ENCODE measurements around the gene UBE2D2.

Gene UBE2D2

GRCh38 chr5:139650689-139651042, 89.5 kb downstream of the UBE2D2 start:
- TF ChIP-seq, protein P1, sequence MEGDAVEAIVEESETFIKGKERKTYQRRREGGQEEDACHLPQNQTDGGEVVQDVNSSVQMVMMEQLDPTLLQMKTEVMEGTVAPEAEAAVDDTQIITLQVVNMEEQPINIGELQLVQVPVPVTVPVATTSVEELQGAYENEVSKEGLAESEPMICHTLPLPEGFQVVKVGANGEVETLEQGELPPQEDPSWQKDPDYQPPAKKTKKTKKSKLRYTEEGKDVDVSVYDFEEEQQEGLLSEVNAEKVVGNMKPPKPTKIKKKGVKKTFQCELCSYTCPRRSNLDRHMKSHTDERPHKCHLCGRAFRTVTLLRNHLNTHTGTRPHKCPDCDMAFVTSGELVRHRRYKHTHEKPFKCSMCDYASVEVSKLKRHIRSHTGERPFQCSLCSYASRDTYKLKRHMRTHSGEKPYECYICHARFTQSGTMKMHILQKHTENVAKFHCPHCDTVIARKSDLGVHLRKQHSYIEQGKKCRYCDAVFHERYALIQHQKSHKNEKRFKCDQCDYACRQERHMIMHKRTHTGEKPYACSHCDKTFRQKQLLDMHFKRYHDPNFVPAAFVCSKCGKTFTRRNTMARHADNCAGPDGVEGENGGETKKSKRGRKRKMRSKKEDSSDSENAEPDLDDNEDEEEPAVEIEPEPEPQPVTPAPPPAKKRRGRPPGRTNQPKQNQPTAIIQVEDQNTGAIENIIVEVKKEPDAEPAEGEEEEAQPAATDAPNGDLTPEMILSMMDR (conservative IDR thresholded peaks at IDR 0.05; ENCODE audit: low read length) = no peak
- peak overlapping the region; percentile 85 for H3K4me3 ChIP-seq (ENCODE audit: low read length)
- DNase-seq (ENCODE audit: low read depth) = no peak

DNA sequence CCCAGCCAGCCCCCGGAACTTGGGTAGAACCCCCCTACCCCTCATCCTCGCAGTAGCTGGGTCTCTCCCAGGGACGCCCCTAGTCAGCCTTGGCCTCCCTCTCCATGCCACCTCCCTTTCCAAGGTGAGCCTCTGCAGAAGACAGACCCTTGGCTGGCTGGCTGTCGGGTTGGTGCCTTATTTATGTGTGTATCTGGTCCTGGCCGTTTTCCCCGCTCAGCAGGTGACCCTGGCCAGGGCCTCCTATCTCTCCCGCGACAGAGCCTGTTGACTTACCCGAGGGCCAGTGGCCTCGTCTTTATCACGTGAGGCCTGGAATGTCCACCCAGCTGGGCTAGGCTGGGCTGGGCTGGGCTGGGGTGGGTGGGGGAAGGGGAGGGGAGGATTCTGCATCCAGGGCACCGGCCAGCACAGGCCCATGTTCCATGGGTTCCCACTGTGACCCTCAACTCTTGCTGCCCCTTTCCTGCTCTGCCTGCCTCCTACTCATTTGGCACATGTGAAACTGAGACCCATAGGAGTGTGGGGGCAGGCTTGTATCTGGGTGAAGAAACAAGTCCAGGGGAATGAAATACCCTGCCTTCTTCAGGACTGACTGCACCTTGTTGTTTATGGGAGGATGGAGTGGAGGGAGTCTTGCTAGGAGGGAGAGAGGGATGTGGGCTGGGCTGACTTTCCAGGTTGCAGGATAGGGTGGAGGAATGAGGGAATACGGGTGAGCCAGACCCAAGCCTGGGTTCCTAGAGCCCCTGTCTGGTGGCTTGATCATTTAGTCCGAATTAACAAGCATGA, 90.1 kb downstream of the UBE2D2 start:
- TF ChIP-seq, protein P1 (conservative IDR thresholded peaks at IDR 0.05; ENCODE audit: low read length) = no peak
- H3K4me3 ChIP-seq (ENCODE audit: low read length) = peak overlapping the region; percentile 85
- DNase-seq (ENCODE audit: low read depth) = peak; percentile 53

GRCh38 chr5:139651853-139652787, 91.0 kb downstream of the UBE2D2 start:
- TF ChIP-seq, protein P1 (conservative IDR thresholded peaks at IDR 0.05; ENCODE audit: low read length) = no peak

DNA sequence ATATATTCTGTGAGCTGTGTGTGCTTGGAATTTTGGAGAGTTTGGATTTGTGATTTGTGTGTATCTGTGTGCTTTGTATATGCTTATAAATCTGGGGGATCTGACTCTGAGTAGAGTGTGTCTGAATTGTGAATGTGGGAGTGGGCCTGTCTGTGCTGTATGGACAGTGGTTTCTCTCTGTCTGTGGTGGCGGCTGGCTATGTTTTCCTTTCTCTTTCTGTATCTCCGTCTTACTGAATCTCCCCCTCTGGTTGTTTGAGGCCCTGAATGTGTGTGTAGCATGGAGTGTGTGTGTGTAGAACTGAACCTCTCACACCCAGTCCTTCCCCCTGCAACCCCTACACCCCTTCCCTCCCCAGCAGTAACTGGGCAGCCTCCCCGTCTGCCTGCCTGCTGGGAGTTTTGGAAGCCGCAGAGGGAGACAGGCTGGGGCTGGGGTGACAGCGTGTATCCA, 91.7 kb downstream of the UBE2D2 start:
- TF ChIP-seq, protein P1 (conservative IDR thresholded peaks at IDR 0.05; ENCODE audit: low read length) = no peak
- DNase-seq (ENCODE audit: low read depth) = no peak
- peak overlapping the region; percentile 85 for H3K4me3 ChIP-seq (ENCODE audit: low read length)

More at GRCh38 chr5:139651853-139652787, 91.0 kb downstream of the UBE2D2 start:
- peak overlapping the region; percentile 85 for H3K4me3 ChIP-seq (ENCODE audit: low read length)
- peak; percentile 84 for DNase-seq (ENCODE audit: low read depth)

DNA sequence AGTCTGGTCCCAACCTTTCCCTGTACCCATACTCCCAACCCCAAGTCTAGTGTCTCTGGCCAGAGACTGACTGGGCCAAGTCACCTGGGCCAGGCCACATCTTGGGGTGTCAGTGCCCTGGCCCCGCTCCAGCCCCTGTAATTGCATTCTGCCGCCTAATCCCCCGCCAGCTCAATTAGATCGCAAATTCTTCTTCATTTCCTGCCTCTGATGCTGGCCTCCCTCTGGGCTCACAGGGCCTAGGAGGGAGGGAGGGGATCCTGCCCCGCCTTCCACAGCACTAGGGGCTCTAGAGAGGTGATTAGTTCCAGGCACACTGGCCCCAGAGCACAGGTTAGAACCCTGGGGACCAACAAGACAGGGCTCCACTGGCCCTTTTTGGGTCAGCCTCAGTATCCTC, 92.5 kb downstream of the UBE2D2 start:
- DNase-seq (ENCODE audit: low read depth) = no peak
- peak overlapping the region; percentile 85 for H3K4me3 ChIP-seq (ENCODE audit: low read length)
- TF ChIP-seq, protein P1 (conservative IDR thresholded peaks at IDR 0.05; ENCODE audit: low read length) = no peak

GRCh38 chr5:139654464-139654863, 93.3 kb downstream of the UBE2D2 start:
- no peak for DNase-seq (ENCODE audit: low read depth)
- TF ChIP-seq, protein P1 (conservative IDR thresholded peaks at IDR 0.05; ENCODE audit: low read length) = no peak
- no peak overlapping the region; the same call in 1 of the 2 replicates for H3K4me3 ChIP-seq (ENCODE audit: low read length)
